Prostate gland (tissue), 2 donors: ENCODE measurements around the gene C2orf92. TPM values are rescaled to one million over a fixed set of nuclear protein-coding genes. Genes with fewer than 3 reads are reported as not detected.

Experiments used
- DNase-seq: peaks from one replicate; pipeline ENCODE4 v3.0.0-alpha.2; 2019; ENCODE audit warnings: low spot score
- H3K27ac ChIP-seq, 2 donors: fragments of 200-600 bp; sonication (generic); 2 replicates each; pipeline ENCODE4 v1.5.1; 2017 to 2019
- H3K27me3 ChIP-seq: fragments of 200-600 bp; sonication (generic); replicated peaks from 2 replicates; pipeline ENCODE4 v1.5.1; 2019; ENCODE audit not compliant: insufficient read depth
- H3K36me3 ChIP-seq, 2 donors: fragments of 200-600 bp; sonication (generic); 1 replicate in 1 of 2; 2 replicates in 1 of 2; pipeline versions ENCODE4 v1.5.1 to v1.8.1; 2017 to 2019
- H3K4me1 ChIP-seq: fragments of 200-600 bp; sonication (generic); replicated peaks from 2 replicates; pipeline ENCODE4 v1.5.1; 2019
- H3K4me3 ChIP-seq, 2 donors: fragments of 200-600 bp; sonication (generic); 2 replicates each; pipeline ENCODE4 v1.5.1; 2017 to 2019
- H3K9me3 ChIP-seq: fragments of 200-600 bp; sonication (generic); 2 replicates; pipeline ENCODE4 v1.5.1; 2017
- CTCF ChIP-seq, 4 experiments: fragments of 200-600 bp in 2 of 4; fragments of 450-650 bp in 2 of 4; sonication (generic) in 2 of 4; IDR thresholded peaks; 1 replicate in 3 of 4; 2 replicates in 1 of 4; pipeline ENCODE4 v1.5.1; 2016 to 2019; ENCODE audit warnings: antibody characterized with exemption in 4 of 4, mild to moderate bottlenecking in 2 of 4, moderate library complexity in 2 of 4
- POLR2A ChIP-seq: fragments of 450-650 bp; IDR thresholded peaks from one replicate; pipeline ENCODE4 v1.6.1; 2016; ENCODE audit warnings: antibody characterized with exemption, mild to moderate bottlenecking
- POLR2AphosphoS5 ChIP-seq: sonication (generic); formaldehyde crosslinking; IDR thresholded peaks from one replicate; pipeline ENCODE4 v1.6.1; 2017; ENCODE audit warnings: antibody characterized with exemption
- WGBS: methylation state at CpG from one replicate; pipeline ENCODE4 v1.1.5; 2018; 5-methylcytosine and 5-hydroxymethylcytosine counted together
- intact Hi-C: fragments of 100-400 bp; cut with DNase I; formaldehyde crosslinking; loops from one replicate; pipeline ENCODE4 v1.14.2; 2022
- small RNA-seq, 2 donors: library from RNA; depleted of rRNA; stranded (forward); fragments of <200 nt; gene quantifications; one replicate each; pipeline ENCODE3, GENCODE V24; 2016
- total RNA-seq, 2 donors: library from RNA; depleted of rRNA; stranded (reverse); fragments of >200 nt; gene quantifications; one replicate each; pipeline ENCODE4 v1.1.0, GENCODE V29; 2016

Gene C2orf92
- total RNA-seq, 2 donors from 2014 or later: 2.0 to 7.0 TPM

- Histone ChIP-seq H3K9me3 (no peaks in the 10 kb centered on the region), H3K27me3 (no peaks in the 10 kb centered on the region), H3K36me3 (no peaks in the 10 kb centered on the region), H3K4me1 (no peaks in the 10 kb centered on the region), H3K4me3 (no peak overlapping the region), H3K27ac (no peak overlapping the region)
- TF ChIP-seq POLR2A: no peak
- TF ChIP-seq POLR2AphosphoS5: no peak
- no peak for TF ChIP-seq CTCF (IDR thresholded peaks at IDR 0.05)
- no peak for DNase-seq
- 97% methylated on average over 4 of the region's 4 CpGs for WGBS
- intact Hi-C loops: no loop called here
Observed at GRCh38 chr2:97750017-97750416, 80.5 kb downstream of the C2orf92 start.

GRCh38 chr2:97751752-97752151 is 82.2 kb downstream of the C2orf92 start:
- H3K9me3 ChIP-seq: no peaks in the 10 kb centered on the region
- 33% methylated on average over 3 of the region's 3 CpGs for WGBS
- TF ChIP-seq POLR2AphosphoS5 (no peak), POLR2A (no peak), CTCF (IDR thresholded peaks at IDR 0.05) (no peak)
- no peak overlapping the region for H3K27ac ChIP-seq
- no peak overlapping the region for H3K4me3 ChIP-seq
- no peaks in the 10 kb centered on the region for H3K27me3 ChIP-seq
- no peak for DNase-seq
- intact Hi-C loops: no loop called here
- no peaks in the 10 kb centered on the region for H3K4me1 ChIP-seq
- no peaks in the 10 kb centered on the region for H3K36me3 ChIP-seq

Small RNA genes lying within 50 kb of the gene (small RNA-seq; reads per million reads assigned to genes)
- gene RNU4-8P: 0 reads per million in 2 donors

Other genes with a start within 250 kb of the C2orf92 start
- 10 to 100 TPM; 13.0 to 57.9 TPM for gene ANKRD36B, start 79.8 kb upstream of the C2orf92 start, total RNA-seq
- 100 to 1,000 TPM; 363 to 469 TPM for gene COX5B, start 23.7 kb upstream of the C2orf92 start, total RNA-seq
- gene ACTR1B, start 5.7 kb upstream of the C2orf92 start, total RNA-seq: 100 to 1,000 TPM in 1 of 2 donors, 10 to 100 TPM in 1; 80.5 to 102 TPM
- gene ZAP70, start 43.9 kb downstream of the C2orf92 start, total RNA-seq: 1 to 10 TPM; 1.8 to 3.9 TPM